KOPT-K1 (cell line): ENCODE results near the gene KIT.

Experiments used
- H3K27ac ChIP-seq: fragments of 200-600 bp; sonication (generic); 2 replicates; pipeline ENCODE4 v1.5.1; 2016; ENCODE audit warnings: antibody characterized with exemption, mild to moderate bottlenecking, low read depth, low read length; ENCODE audit not compliant: poor library complexity, severe bottlenecking
- H3K36me3 ChIP-seq: fragments of 200-600 bp; sonication (generic); 2 replicates; pipeline ENCODE4 v1.5.1; 2017; ENCODE audit warnings: antibody characterized with exemption, mild to moderate bottlenecking, low read length, moderate library complexity; ENCODE audit not compliant: insufficient read depth
- H3K9me3 ChIP-seq: fragments of 200-600 bp; sonication (generic); 2 replicates; pipeline ENCODE4 v1.5.1; 2017; ENCODE audit warnings: antibody characterized with exemption, low read length, mild to moderate bottlenecking; ENCODE audit not compliant: insufficient read depth, poor library complexity, severe bottlenecking

Gene KIT

DNA sequence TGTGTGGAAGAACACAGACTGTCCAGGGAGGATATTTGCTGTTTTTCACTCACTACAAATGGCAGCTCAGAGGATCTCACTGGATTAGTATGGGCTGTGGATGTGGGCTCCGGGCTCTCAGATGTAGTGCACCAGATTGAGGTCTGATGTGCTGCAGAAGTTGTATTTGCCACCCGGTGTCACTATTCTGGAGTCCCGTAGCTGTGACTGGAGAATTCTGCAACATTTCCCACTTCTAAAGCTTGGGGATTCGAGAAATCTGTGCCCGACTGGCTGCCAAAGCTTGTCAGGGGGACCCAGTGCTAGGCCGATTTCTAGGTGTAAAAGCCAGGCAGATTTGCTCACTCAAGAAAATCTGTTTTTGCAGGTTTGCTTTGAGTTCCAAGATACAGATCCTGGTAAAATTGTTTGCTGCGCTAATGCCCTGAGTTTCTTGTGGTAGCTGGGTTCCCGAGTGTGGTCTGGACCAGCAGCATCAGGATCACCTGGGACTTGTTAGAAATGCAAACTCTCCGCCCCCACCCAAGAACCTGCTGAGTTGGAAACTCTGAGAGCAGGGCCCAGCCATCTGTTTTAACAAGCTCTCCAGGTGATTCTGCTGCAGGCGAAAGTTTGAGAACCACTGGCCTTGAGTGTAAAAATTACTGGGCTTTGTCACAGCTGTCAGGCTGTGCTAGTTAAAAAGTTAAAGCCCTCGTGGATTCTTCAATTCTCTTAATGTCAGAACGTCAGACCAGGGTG lies 18.1 kb downstream of the KIT start:
- Histone ChIP-seq H3K27ac (no peak overlapping the region), H3K36me3 (no peaks in the 10 kb centered on the region), H3K9me3 (no peaks in the 10 kb centered on the region)

DNA sequence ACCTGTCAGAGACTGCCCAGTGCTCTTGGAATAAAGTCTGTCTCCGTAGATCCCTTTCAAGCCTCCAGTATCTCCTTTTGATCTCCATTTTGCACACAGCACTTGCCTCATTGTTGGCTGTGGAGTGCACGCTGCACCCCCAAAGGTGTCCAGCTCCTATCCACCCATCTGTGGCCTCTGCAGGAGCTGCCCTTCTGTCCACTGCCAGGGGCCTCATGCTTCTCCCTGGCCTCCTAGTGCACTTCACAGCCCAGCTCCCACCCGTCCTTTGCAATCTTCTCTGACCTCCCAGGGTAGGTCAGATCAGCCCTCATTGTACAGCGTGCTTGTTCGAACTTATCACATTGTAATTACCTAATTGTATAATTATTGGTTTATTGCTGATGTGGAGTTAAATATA lies 18.9 kb downstream of the KIT start:
- no peaks in the 10 kb centered on the region for H3K9me3 ChIP-seq
- H3K36me3 ChIP-seq, result no peaks in the 10 kb centered on the region
- no peak overlapping the region for H3K27ac ChIP-seq

GRCh38 chr4:54677416-54677815 lies 19.7 kb downstream of the KIT start:
- H3K27ac ChIP-seq, result no peak overlapping the region
- no peaks in the 10 kb centered on the region for H3K9me3 ChIP-seq
- H3K36me3 ChIP-seq, result no peaks in the 10 kb centered on the region

GRCh38 chr4:54677853-54678650 lies 20.3 kb downstream of the KIT start:
- Histone ChIP-seq H3K27ac (no peak overlapping the region), H3K9me3 (no peaks in the 10 kb centered on the region), H3K36me3 (no peaks in the 10 kb centered on the region)

DNA sequence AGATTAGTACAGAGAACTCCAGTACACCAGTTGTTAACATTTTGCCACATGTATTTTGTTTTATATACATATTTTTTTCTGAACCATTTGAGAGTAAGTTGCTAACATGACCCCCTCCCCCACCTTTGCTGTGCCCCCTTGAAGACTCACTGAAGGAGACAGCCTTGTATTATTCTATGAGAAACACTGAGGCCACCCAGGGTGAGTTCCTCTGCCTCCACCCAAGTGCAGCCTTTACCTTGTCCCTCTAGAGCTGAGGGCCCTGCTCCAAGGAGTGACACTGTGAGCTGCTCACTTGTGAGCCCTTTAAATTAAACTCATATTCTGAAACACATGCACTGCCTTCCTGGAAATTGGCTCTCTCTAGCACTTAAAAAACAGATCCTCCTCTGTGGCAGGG lies 21.1 kb downstream of the KIT start:
- no peaks in the 10 kb centered on the region for H3K36me3 ChIP-seq
- H3K9me3 ChIP-seq, result no peaks in the 10 kb centered on the region
- H3K27ac ChIP-seq, result no peak overlapping the region

DNA sequence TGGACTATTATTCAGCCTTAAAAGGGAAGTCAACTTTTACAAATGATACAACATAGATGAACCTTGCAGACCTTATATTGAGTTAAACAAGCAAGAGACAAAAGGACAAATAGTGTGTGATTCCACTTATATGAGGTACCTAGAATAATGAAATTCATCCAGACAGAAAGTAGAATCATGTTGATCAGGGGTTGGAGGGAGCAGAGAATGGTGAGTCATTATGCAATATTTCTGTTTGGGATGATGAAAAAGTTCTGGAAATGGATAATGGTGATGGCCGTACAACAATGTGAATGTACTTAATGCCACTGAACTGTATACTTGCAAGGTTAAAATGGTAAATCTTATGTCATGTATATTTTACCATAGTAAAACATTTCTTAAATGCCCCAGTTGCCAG lies 22.1 kb downstream of the KIT start:
- Histone ChIP-seq H3K36me3 (no peaks in the 10 kb centered on the region), H3K9me3 (no peaks in the 10 kb centered on the region), H3K27ac (no peak overlapping the region)

DNA sequence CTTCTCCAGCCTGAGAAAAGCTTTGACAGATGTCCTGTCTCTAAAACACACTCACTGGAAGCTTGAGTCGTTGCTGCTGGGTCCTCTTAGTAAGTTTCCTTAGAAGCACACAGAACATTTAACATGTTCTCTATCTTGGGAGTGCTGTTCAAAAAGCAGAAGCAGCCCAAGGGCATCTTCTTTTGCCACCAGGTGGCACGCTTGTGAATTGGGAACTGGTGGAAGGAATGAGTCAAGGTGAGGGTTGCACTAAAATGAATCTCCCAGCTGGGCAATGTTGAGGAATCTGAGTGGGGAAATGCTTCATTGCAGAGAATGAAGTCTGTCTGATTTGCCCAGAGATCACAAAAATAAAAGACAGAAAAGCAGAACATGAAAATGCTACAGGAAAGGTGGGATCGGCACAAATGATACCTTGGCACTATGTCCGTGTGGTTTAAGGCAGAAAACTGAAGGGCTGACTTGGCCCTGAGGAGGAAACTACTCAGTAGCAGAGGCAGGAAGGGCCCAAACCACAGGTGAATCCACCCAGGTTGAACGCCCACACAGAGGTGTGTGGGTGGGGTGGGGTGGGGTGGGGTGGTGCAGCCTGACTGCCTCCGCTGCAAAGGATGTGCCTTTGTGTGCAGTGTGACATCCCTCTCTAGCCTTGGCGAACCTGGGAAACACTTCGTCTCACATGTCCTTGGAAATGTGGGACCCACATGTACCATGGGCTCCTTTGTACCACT lies 26.0 kb downstream of the KIT start:
- no peaks in the 10 kb centered on the region for H3K36me3 ChIP-seq
- no peak overlapping the region for H3K27ac ChIP-seq
- H3K9me3 ChIP-seq, result no peaks in the 10 kb centered on the region

GRCh38 chr4:54685810-54686209 lies 28.1 kb downstream of the KIT start:
- no peaks in the 10 kb centered on the region for H3K9me3 ChIP-seq
- H3K27ac ChIP-seq, result no peak overlapping the region
- no peaks in the 10 kb centered on the region for H3K36me3 ChIP-seq

DNA sequence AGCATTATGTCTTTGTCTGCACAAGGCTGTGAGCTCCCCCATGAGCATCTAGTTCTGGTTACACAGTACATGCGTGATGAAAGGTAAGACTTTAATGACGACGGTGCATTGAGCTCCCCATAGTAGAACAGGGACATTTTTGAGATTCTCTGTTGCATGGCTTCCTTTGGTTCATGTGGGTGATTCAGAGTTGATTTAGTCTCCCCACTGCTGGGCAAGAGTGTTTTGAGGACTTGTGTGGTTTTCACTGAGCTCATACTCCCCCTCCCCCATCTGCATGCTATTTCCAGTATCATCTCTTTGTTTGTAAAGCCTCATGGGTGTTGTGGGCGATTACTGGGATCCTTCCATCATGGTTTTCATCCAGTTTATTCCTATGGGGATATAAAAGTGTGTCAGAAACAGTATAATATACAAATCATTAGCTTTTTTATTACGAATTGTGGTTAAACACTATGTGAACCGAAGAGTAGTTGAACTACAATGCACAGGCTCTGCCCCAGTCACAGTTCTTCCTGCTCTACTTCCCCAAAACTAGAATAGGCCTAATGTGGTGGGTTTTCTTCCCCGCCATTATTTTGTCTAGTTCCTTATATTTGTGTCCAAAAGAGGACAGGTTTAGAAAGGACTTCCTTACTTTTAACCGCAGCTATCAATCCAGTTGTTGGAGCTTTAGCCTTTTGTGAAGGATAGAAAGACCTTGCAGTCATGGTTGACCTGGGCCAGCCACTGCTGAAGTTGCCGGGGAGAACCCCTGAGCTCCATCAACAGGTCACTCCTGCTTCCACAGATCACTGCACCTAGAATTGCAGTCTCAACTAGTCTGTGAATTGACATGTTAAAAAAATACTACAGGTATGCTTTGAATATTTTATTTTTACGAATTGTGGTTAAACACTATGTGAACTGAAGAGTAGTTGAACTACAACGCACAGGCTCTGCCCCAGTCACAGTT lies 30.4 kb downstream of the KIT start:
- H3K9me3 ChIP-seq, result no peaks in the 10 kb centered on the region
- no peak overlapping the region for H3K27ac ChIP-seq

DNA sequence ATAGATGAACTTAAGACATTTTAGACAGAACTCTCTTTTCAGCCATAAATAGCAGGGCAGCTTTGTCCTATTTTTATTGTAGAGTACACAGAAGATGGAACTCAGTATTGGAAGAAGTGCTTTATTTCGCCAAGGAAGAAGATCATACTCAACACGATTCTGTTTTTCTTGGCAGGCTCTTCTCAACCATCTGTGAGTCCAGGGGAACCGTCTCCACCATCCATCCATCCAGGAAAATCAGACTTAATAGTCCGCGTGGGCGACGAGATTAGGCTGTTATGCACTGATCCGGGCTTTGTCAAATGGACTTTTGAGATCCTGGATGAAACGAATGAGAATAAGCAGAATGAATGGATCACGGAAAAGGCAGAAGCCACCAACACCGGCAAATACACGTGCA lies 37.6 kb downstream of the KIT start:
- no peaks in the 10 kb centered on the region for H3K36me3 ChIP-seq
- no peaks in the 10 kb centered on the region for H3K9me3 ChIP-seq
- H3K27ac ChIP-seq, result no peak overlapping the region

More for the DNA sequence above, 30.4 kb downstream of the KIT start:
- no peaks in the 10 kb centered on the region for H3K36me3 ChIP-seq

- no peaks in the 10 kb centered on the region for H3K36me3 ChIP-seq
- H3K27ac ChIP-seq, result no peak overlapping the region
- H3K9me3 ChIP-seq, result no peaks in the 10 kb centered on the region
These were observed 38.0 kb downstream of the KIT start for GRCh38 chr4:54695788-54696187.

GRCh38 chr4:54696649-54697048 lies 38.9 kb downstream of the KIT start:
- H3K9me3 ChIP-seq, result no peaks in the 10 kb centered on the region
- no peaks in the 10 kb centered on the region for H3K36me3 ChIP-seq
- H3K27ac ChIP-seq, result no peak overlapping the region

- Histone ChIP-seq H3K9me3 (no peaks in the 10 kb centered on the region), H3K27ac (no peak overlapping the region), H3K36me3 (no peaks in the 10 kb centered on the region)
These were observed 43.2 kb downstream of the KIT start for GRCh38 chr4:54700986-54701385.

GRCh38 chr4:54703182-54703581 lies 45.4 kb downstream of the KIT start:
- Histone ChIP-seq H3K9me3 (no peaks in the 10 kb centered on the region), H3K27ac (no peak overlapping the region), H3K36me3 (no peaks in the 10 kb centered on the region)
